Measurements from ENCODE around the gene GPR15LG. TPM values are rescaled to one million over a fixed set of nuclear protein-coding genes. Genes with fewer than 3 reads are reported as not detected.
"Not testable (repeated sequence)": the region's sequence is repeated elsewhere in the genome, so short reads cannot be mapped to it uniquely, and the experiment has no call there.

Gene GPR15LG
- total RNA-seq, 1 experiment from 2014 or later: not detected

- Mint-ChIP-seq H3K27ac (ENCODE audit: low read depth, unreplicated experiment) (no peak overlapping the region), H3K27me3 (ENCODE audit: insufficient read depth, unreplicated experiment) (no peaks in the 10 kb centered on the region), H3K4me3 (ENCODE audit: unreplicated experiment) (no peak overlapping the region), H3K4me1 (ENCODE audit: insufficient read depth, unreplicated experiment) (no peaks in the 10 kb centered on the region), H3K36me3 (ENCODE audit: insufficient read depth, unreplicated experiment) (no peaks in the 10 kb centered on the region), H3K9me3 (ENCODE audit: unreplicated experiment) (no peaks in the 10 kb centered on the region)
- no peak for DNase-seq (ENCODE audit: unreplicated experiment)
- no peak for TF ChIP-seq CTCF (IDR thresholded peaks at IDR 0.05; ENCODE audit: unreplicated experiment)
- ChIA-PET CTCF (interaction anchor here (0.7 to 1.4 kb wide), 3 partner anchors 8 to 28 kb away, joined by 4 to 5 read pairs (median 5); no protein-coding TSS in a partner anchor), POLR2A (interaction anchor here (1.1 kb wide), 1 partner anchor 14 kb away, joined by 4 read pairs; no protein-coding TSS in a partner anchor)
- no TSS peak for BruUV-seq (replicated peaks)
- intact Hi-C loops (cut with micrococcal nuclease): no loop called here
Observed at GRCh38 chr10:84177541-84178141, 4.0 kb downstream of the GPR15LG start.

DNA sequence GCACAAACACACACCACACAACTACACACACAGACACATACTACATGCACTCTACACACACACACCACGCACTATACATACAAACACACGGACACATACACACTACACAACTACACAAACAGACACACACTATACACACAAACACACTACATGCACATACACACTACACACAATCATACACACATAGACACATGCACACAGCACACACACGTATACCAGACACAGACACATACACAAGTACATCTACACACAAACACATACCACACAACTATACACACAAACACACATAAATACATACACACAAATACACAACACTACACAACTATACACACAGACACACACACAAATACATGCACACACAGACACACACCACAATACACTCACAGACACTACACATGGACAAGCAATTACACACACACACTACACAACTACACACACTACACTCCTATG lies 4.6 kb downstream of the GPR15LG start:
- ChIA-PET CTCF (interaction anchor here (1.2 kb wide), 1 partner anchor 9 kb away, joined by 5 read pairs; no protein-coding TSS in a partner anchor), POLR2A (interaction anchor here (1.1 kb wide), 1 partner anchor 14 kb away, joined by 4 read pairs; no protein-coding TSS in a partner anchor)
- Mint-ChIP-seq H3K4me3 (ENCODE audit: unreplicated experiment) (no peak overlapping the region), H3K27ac (ENCODE audit: low read depth, unreplicated experiment) (no peak overlapping the region), H3K4me1 (ENCODE audit: insufficient read depth, unreplicated experiment) (no peaks in the 10 kb centered on the region), H3K36me3 (ENCODE audit: insufficient read depth, unreplicated experiment) (no peaks in the 10 kb centered on the region), H3K9me3 (ENCODE audit: unreplicated experiment) (no peaks in the 10 kb centered on the region), H3K27me3 (ENCODE audit: insufficient read depth, unreplicated experiment) (no peaks in the 10 kb centered on the region)
- TF ChIP-seq CTCF (IDR thresholded peaks at IDR 0.05; ENCODE audit: unreplicated experiment): no peak
- BruUV-seq (replicated peaks): no TSS peak
- intact Hi-C loops (cut with micrococcal nuclease): no loop called here
- DNase-seq (ENCODE audit: unreplicated experiment): no peak

GRCh38 chr10:84179059-84179710 lies 5.6 kb downstream of the GPR15LG start:
- POLR2A ChIA-PET: interaction anchor here (0.6 to 1.5 kb wide), 9 partner anchors 15 to 179 kb away, joined by 3 to 8 read pairs (median 4); partner anchors contain the start of genes CCSER2 and GHITM
- no TSS peak for BruUV-seq (replicated peaks)
- DNase-seq (ENCODE audit: unreplicated experiment): peak; percentile 97
- no peak overlapping the region for H3K4me3 Mint-ChIP-seq (ENCODE audit: unreplicated experiment)
- peaks cover under 1% of the 10 kb centered on the region for H3K4me1 Mint-ChIP-seq (ENCODE audit: insufficient read depth, unreplicated experiment)
- H3K27me3 Mint-ChIP-seq (ENCODE audit: insufficient read depth, unreplicated experiment): no peaks in the 10 kb centered on the region
- CTCF ChIA-PET: no interaction called here
- intact Hi-C loops (cut with micrococcal nuclease): no loop called here
- no peak for TF ChIP-seq CTCF (IDR thresholded peaks at IDR 0.05; ENCODE audit: unreplicated experiment)
- no peaks in the 10 kb centered on the region for H3K36me3 Mint-ChIP-seq (ENCODE audit: insufficient read depth, unreplicated experiment)
- no peaks in the 10 kb centered on the region for H3K9me3 Mint-ChIP-seq (ENCODE audit: unreplicated experiment)
- H3K27ac Mint-ChIP-seq (ENCODE audit: low read depth, unreplicated experiment): no peak overlapping the region

- intact Hi-C loops (cut with micrococcal nuclease); DNase-seq (ENCODE audit: unreplicated experiment); H3K27ac Mint-ChIP-seq (ENCODE audit: low read depth, unreplicated experiment); CTCF ChIA-PET; H3K4me1 Mint-ChIP-seq (ENCODE audit: insufficient read depth, unreplicated experiment); POLR2A ChIA-PET; H3K36me3 Mint-ChIP-seq (ENCODE audit: insufficient read depth, unreplicated experiment); H3K9me3 Mint-ChIP-seq (ENCODE audit: unreplicated experiment); H3K4me3 Mint-ChIP-seq (ENCODE audit: unreplicated experiment); BruUV-seq (replicated peaks); H3K27me3 Mint-ChIP-seq (ENCODE audit: insufficient read depth, unreplicated experiment): not testable (repeated sequence)
Observed at GRCh38 chr10:84180386-84180785, 6.8 kb downstream of the GPR15LG start.

All from MCF 10A (cell line).